Kidney glomerular epithelial cell (primary cell): ENCODE measurements around the gene SLC16A1.
"Not testable (repeated sequence)": the region's sequence is repeated elsewhere in the genome, so short reads cannot be mapped to it uniquely, and the experiment has no call there.

Experiments used
- DNase-seq: peaks from one replicate; lab custom pipeline; 2025; lab: John Stamatoyannopoulos, UW

SLC16A1 gene

DNA sequence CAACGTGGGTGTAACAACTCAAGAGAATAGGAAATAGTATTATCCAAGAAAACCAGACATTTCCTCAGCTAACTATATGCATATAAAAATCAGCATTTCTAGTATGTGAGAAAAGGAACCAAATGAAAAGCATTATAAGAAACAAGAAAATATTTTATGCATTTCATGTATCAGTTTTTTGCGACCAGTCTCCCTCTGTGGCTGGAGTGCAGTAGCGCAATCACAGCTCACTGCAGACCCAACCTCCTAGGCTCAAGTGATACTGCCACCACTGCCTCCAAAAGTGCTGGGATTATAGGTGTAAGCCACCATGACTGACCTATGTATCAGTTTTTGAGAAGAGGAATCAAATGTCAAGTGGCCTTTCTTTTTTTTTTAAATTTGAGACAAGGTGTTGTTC is 31.0 kb downstream of the SLC16A1 start:
- DNase-seq = no peak

DNA sequence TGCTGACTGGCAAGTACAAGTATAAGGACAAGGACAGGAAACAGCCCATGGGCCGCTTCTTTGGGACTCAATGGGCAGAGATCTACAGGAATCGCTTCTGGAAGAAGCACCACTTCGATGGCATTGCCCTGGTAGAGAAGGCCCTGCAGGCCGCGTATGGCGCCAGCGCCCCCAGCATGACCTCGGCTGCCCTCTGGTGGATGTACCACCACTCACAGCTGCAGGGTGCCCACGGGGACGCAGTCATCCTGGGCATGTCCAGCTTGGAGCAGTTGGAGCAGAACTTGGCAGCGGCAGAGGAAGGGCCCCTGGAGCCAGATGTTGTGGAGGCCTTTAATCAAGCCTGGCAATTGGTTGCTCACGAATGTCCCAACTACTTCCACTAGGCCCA is 32.0 kb downstream of the SLC16A1 start:
- DNase-seq = no peak

DNA sequence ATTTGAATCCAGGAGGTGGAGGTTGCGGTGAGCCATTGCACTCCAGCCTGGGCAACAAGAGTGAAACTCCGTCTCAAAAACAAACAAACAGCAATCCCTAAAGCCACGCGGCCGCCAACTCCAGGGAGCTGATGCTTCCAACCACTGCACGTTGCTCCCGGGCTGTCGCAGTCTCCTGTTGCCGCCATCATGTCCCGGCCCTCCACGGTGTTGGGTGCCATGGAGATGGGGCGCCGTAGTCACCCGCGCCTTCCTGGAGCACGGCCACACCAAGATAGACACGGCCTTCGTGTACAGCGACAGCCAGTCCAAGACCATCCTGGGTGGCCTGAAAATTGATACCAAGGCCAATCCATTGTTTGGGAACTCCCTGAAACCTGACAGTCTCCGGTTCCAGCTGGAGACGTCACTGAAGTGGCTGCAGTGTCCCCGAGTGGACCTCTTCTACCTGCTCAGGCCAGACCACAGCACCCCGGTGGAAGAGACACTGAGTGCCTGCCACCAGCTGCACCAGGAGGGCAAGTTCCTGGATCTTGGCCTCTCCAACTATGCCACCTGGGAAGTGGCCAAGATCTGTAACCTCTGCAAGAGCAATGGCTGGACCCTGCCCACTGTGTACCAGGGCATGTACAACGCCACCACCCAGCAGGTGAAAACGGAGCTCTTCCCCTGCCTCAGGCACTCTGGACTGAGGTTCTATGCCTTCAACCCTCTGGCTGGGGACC is 32.6 kb downstream of the SLC16A1 start:
- no peak for DNase-seq

DNA sequence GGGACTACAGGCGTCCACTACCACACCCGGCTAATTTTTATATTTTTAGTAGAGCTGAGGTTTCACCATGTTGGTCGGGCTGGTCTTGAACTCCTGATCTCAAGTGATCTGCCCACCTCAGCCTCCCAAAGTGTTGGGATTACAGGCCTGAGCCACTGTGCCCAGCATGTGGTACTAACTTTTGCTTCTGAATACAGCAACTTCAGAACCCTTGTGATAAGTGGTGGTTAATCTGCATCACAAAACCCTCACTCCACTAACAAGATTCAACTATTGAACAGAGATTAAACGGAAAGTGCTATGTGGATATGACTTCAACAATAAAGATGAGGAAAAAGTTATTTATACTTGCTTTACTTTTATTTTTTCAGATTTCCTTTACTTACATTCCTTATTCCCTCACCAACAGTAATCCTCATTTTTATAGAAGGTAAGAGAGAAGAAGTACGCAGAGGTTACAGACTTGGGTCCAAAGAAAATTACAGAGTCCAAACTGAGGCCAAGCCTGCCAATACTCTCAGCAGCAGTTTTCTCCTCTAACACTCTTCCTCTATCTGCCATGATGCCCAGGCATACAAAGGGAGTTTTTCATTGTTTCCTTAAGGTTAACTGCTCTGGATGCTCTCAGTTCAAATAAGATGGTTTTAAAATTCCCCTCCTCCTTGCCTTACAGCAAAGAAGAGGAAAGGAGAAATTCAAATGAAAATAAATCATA is 44.3 kb downstream of the SLC16A1 start:
- DNase-seq = no peak

DNA sequence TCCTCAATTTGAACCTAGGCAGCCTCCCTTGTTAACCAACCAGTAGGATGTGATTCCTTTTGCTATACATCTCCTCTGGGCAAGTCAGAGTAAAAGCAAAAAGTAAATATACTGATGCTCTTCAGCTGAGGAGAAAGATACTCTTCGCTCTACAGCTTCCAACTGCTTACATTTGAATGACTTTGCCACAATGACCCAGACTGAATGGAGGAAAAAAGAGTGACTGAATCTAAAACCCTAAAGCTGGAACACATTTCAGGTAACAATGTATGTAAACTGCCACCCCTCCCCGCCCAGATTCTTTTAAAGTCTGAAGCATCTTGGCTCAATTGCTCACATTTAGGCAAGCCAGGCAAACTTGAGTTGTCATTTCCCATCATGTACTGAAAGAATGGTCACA is 46.1 kb downstream of the SLC16A1 start:
- DNase-seq = no peak

DNA sequence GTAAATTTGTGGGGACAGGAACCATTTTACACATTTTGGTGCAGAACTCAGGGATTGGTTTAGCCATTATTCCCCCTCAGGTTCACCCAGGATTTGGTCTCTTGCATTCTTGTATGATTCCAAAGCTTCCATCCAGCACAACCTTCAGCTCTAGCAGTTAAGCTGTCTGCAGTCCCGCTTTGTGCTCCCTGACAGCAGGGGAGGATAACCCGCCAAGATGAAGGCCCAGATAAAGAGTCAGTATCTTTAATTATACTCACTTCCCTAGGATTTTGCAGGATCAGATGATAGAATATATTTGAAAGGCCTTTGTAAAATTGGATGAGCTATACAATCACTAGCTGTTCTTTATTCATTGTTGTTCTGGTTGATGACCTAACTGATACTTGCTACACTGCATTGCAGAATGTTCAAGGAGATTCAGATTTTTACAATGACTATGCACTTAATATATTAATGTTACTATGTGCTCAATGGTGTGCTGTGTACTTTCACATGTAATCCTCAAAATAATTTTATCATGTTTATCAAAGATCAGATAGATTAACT is 49.8 kb downstream of the SLC16A1 start:
- DNase-seq = no peak

DNA sequence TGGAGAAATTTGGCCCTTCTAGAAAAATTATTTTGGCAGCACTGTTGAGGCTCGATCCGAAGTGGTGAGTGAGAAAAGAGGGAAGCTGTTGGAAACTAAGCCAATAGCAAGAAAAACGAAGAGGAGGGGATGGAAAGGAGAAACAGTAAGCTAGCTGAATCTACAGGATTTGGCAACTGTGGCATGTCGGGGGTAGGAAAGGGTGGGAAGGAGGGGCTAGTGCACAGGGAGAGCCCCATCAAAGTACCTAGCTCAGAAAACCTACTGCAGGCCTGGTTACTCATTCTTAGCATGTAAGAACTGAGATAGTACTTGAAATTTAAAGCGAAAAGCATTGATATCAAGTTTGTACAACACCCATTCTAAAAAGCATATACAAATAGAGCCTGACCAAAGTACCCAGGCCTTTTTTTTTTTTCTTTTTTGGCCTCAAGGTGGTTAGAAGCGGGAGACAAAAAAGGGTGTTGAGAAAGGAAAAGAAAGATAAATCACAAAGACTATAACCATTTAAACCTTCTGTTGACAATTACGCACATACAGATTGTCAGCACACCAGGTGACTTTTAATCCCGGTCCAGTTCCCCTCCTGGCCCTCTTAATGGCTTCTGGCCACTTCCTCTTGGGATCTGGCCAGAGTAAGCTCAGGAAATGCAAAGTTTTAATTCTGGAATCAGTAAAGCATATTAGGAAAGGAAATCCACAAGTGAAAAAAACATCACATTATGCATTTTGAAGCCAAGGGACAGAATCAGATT is 50.4 kb downstream of the SLC16A1 start:
- no peak for DNase-seq

DNA sequence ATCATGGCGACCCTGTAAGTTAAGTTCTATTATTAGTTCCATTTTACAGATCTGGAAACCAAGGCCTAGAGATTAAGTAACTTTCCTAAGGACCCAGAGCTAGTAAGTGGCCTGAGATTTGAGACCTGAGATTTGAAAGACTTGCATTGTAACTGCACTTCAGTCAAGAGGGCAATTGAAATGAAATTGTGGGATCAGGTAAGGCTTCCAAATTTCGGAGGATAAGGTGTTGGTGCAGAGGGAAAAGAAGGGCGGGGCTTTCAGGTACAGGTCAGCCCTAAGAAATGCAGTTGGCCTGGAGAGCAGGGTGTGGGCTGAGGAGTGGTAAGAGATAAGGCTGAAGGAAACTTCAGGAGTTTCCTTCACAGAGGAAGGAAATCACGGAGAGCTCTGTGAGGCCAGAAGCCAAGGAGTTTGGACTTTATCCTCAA is 51.1 kb downstream of the SLC16A1 start:
- DNase-seq = no peak

DNA sequence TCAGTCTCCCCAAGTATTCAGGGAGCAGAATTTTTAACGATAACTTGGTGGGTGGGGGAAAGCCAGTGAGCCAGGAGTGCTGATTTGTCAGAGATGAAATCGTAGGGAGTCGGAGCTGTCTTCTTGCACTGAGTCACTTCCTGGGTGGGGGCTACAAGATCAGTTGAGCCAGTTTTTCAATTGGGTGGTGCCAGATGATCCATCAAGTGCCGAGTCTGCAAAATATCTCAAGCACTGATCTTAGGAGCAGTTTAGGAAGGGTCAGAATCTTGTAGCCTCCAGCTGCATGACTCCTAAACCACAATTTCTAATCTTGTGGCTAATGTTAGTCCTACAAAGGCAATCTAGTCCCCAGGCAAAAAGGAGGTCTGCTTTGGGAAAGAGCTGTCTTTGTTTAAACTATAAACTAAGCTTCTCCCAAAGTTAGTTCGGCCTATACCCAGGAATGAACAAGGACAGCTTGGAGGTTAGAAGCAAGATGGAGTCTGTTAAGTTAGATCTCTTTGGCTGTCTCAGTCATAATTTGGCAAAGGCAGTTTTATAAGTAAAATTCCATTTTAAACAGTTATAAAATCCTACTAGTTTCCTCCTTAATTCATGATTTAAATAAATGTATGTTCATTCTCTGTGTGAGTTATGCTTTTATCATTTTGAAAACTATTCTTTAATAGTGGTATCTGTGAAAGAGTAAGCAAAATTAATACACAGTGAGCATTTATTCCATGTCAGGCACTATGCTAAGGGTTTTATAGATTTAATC is 51.7 kb downstream of the SLC16A1 start:
- no peak for DNase-seq

DNA sequence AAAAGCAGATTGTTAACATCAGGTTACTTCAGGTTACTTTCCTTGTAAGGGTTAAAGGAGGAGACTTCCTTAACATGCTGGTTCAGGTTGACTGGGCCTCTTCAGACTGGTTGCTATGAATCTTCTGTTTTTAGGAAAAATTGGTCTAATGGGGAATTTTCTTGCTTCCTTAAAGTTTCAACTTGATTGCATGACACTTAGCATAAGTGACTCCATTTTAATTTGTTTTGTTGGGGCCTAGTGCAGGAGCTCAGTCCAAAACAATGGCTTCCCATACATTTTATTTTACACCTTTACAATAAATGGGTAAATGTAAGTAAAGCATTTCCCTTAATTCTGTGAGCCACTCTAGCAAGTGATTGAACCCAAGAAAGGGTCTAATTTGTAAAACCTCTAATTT is 53.8 kb downstream of the SLC16A1 start:
- no peak for DNase-seq

DNA sequence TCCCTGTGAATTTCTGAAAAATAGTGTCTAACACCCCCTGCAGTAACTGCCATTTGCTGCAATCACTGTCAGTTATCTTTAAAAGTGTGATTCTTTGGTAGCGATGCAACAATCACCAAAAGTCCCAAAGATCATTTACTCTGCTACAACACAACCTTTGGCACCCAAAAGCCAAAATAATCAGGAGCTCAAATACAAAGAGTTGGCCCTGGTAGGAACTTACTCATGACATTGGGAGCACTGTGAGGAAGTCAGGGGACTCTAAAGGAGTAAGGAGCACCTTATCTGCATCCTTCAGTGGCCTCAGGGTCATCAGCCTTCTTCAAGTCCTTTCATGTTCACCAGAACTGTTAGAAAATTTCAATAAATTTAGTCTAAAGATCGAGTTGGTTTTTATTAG is 54.6 kb downstream of the SLC16A1 start:
- DNase-seq = no peak

DNA sequence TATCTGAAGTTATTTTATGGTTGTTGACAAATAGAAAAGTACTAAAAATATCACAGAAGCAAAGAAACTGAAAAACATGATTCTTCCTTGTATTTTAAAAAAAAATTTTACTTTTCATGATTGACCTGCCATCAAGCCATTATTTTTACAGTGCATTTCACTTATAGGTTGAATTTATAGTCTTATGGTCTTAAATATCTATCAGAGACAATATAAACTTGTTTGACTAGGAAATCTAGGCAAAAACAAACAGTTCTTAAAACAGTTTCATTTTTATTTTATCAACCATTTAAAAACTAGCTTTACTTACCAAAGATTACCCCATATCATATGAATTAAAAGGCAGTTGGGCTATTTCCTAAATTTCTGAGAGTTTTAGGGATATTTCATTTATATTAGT is 59.2 kb downstream of the SLC16A1 start:
- DNase-seq = no peak

DNA sequence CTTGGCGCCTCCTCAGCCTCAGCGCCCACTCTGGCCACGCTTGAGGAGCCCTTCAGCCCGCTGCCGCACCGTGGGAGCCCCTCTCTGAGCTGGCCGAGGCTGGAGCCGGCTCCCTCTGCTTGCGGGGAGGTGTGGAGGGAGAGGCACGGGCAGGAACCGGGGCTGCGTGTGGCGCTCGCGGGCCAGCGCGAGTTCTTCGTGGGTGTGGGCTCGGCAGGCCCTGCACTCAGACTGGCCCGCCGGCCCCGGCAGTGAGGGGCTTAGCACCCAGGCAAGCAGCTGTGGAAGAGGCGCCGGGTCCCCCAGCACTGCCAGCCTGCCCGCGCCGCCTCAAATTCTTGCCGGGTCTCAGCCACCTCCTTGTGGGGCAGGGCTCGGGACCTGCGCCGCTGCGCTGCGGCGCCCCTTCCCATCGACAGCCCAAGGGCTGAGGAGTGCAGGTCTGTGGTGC is 61.4 kb downstream of the SLC16A1 start:
- no peak for DNase-seq

DNA sequence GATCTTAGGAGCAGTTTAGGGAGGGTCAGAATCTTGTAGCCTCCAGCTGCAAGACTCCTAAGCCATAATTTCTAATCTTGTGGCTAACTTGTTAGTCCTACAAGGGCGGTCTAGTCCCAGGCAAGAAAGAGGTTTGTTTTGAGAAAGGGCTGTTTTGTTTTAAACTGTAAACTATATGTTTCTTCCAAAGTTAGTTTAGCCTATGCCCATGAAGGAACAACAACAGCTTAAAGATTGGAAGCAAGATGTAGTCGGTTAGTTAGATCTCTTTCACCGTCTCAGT is 62.0 kb downstream of the SLC16A1 start:
- no peak for DNase-seq

DNA sequence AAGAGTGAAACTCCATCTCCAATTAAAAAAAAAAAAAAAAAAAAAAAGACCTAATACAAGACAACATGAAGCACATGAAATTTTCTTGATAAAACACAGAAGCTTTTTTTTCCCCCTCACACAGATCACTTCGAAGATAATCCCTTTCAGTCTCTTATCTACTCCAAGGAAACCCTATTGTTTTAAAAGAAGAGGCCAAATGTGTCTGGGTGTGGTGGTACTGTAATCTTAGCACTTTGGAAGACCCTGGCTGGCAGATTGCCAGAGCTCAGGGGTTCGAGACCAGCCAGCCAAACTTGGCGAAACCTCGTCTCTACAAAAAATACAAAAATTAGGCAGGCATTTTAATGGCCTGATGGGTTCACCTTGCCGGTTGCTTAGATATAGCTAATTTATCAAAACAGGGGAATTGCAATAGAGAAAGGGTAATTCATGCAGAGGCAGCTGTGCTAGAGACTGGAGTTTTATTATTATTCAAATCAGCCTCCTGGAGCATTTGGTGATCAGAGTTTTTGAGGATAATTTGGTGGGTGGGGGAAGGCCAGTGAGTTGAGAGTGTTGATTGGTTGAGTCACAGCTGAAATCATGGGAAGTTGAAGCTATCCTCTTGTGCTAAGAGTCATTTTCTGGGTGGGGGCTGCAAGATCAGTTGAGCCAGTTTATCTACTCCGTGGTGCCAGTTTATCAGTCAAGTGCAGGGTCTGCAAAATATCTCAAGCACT is 62.5 kb downstream of the SLC16A1 start:
- no peak for DNase-seq

DNA sequence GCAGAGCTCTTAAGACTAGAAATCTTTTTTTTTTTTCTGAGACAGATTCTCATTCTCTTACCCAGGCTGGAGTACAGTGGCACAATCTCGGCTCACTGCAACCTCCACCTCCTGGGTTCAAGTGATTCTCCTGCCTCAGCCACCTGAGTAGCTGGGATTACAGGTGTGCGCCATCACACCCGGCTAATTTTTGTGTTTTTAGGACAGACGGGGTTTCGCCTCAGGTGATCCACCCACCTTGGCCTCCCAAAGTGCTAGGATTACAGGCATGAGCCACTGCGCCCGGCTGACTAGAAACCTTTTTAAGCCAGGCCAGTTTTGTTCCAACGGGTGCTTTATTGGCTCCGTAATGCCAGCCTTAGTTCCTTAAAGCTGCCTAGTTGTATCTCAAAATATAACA is 66.1 kb downstream of the SLC16A1 start:
- not testable (repeated sequence) for DNase-seq

DNA sequence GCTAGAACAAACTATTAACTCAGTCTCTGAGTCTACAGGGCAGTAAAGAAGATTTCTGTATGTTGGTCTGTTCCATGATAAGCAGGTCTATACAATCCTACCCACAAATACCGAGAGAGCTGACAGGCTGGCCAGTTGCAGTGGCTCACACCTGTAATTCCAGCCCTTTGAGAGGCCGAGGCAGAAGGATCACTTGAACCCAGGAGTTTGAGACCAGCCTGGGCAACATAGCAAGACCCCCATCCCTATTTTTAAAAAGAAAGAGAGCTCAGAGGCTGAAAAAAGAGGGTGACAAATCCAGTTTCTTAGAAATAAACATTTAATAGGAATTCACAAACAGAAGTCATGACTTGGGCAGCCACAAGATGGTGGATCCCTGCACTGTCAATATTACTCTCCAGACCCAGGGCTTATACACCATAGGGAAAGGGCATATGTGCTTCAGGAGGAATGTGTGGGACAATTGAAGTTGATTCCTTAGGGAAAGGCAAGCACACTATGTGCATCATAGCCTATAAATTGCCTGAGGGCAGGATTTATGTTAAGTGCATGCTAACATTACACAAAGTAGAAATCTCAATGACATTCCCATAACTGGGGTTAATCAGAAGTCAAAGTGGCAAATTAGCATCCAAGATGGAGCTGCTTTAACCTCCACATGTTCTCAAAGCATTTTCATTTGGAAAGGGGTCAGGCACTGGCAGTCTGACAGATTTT is 66.8 kb downstream of the SLC16A1 start:
- no peak for DNase-seq

DNA sequence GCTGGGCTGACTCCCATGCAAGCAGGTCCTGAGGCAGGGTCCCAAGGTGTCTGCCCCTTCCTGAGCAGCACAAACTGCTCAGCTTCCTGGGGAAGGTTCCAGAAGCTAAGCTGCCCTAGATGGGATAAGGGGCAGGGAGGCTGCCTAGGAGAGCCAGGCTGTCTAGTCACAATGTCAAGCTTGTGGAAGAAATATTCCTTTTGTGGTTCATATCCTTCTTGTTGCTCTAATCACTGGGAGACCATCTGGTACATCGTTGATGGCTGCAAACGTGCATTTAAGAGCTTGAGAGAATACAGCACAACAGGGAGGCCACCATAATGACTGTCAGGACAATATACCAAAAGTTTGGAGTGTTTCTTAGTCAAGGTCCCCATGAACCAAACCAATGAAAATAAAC is 67.4 kb downstream of the SLC16A1 start:
- DNase-seq = no peak

DNA sequence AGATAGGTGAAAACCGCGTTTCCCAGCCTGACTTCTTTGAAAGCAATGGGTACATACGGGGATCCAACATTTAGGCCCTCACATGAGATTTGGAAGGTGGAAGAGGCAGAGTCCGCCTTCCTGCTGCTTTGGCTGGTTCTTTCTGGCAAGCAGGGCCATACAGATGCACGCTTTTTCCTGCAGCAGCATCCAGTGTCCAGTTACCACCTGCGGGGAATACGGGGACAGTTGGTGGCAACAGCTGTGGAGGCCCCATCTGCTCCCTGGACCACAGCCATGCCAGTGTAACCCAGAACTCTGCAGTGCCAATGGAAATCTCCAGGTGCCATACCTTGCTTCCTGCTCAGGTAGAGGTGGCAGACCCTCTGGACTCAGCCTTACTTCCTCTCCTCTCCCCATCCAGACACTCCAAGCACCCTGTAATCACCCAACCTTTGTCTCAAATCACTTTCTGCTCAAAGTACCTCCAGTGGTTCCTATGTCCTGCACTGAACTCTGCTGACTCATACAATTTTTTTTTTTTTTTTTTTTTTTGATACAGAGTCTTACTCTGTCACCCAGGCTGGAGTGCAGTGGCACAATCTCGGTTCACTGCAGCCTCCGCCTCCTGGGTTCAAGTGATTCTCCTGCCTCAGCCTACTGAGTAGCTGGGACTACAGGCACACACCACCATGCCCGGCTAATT is 68.3 kb downstream of the SLC16A1 start:
- no peak for DNase-seq

DNA sequence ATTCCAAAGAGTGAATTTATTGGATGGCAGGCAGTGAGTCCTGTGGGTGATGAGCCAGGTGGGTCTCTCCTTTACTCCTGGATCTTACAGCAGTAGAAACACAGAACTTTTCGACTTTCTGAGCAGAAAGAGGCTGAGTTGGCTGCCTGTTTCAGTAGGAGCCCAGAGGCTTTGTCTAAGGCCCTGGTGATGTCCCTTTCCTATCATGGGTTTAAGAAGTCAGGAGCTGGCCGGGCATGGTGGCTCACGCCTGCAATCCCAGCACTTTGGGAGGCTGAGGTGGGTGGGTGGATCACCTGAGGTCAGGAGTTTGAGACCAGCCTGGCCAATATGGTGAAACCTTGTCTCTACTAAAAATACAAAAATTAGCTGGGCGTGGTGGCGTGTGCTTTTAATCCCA is 71.0 kb downstream of the SLC16A1 start:
- not testable (repeated sequence) for DNase-seq
